Muscle of back (tissue), 13 donors: ENCODE results near the gene NELFB. TPM values are rescaled to one million over a fixed set of nuclear protein-coding genes. Genes with fewer than 3 reads are reported as not detected.
A peak's percentile ranks its signal among the peaks of the same experiment; 100 is the strongest.

Experiments used
- DNase-seq, 3 donors: peaks; one replicate each; pipeline versions ENCODE4 v3.0.0 to v3.0.0-alpha.2; 2013
- long read RNA-seq, 9 donors: transcript quantifications; one replicate each; lab custom pipeline, GENCODE V29; 2026
- polyA plus RNA-seq, 10 donors: library from polyadenylated mRNA; unstranded; fragments of 120-200 nt; gene quantifications; one replicate each; pipeline ENCODE4 v1.2.1, GENCODE V29; 2013; ENCODE audit not compliant: insufficient read length in 10 of 10

Gene NELFB
- polyA plus RNA-seq: 10 to 100 TPM; 39.3 to 55.4 (median 45.0) TPM
- long read RNA-seq, donor 1, transcript NELFB-201 (13 exons, 2,698 nt): major isoform, 13 of 13 reads
- long read RNA-seq, donor 1, partial matches to known transcripts: 0 of 13 reads
- long read RNA-seq, donor 1, other reads (novel, unspliced or antisense): 0 of 13 reads
- long read RNA-seq, donor 2, partial matches to known transcripts: 0 of 4 reads
- long read RNA-seq, donor 2, other reads (novel, unspliced or antisense): 0 of 4 reads
- long read RNA-seq, donor 3: 0 reads
- long read RNA-seq, donor 4, transcript NELFB-201 (13 exons, 2,698 nt): major isoform, 9 of 9 reads
- long read RNA-seq, donor 4, partial matches to known transcripts: 0 of 9 reads
- long read RNA-seq, donor 4, other reads (novel, unspliced or antisense): 0 of 9 reads
- long read RNA-seq, donor 5, partial matches to known transcripts: 0 of 4 reads
- long read RNA-seq, donor 5, other reads (novel, unspliced or antisense): 0 of 4 reads
- long read RNA-seq, donor 6, transcript NELFB-201 (13 exons, 2,698 nt): major isoform, 16 of 28 reads
- long read RNA-seq, donor 6, partial matches to known transcripts: 12 of 28 reads
- long read RNA-seq, donor 6, other reads (novel, unspliced or antisense): 0 of 28 reads
- long read RNA-seq, donor 7, transcript NELFB-201 (13 exons, 2,698 nt): major isoform, 10 of 10 reads
- long read RNA-seq, donor 7, partial matches to known transcripts: 0 of 10 reads
- long read RNA-seq, donor 7, other reads (novel, unspliced or antisense): 0 of 10 reads
- long read RNA-seq, donor 8, transcript NELFB-201 (13 exons, 2,698 nt): major isoform, 7 of 7 reads
- long read RNA-seq, donor 8, partial matches to known transcripts: 0 of 7 reads
- long read RNA-seq, donor 8, other reads (novel, unspliced or antisense): 0 of 7 reads
- long read RNA-seq, donor 9, partial matches to known transcripts: 0 of 1 reads
- long read RNA-seq, donor 9, other reads (novel, unspliced or antisense): 0 of 1 reads

DNA sequence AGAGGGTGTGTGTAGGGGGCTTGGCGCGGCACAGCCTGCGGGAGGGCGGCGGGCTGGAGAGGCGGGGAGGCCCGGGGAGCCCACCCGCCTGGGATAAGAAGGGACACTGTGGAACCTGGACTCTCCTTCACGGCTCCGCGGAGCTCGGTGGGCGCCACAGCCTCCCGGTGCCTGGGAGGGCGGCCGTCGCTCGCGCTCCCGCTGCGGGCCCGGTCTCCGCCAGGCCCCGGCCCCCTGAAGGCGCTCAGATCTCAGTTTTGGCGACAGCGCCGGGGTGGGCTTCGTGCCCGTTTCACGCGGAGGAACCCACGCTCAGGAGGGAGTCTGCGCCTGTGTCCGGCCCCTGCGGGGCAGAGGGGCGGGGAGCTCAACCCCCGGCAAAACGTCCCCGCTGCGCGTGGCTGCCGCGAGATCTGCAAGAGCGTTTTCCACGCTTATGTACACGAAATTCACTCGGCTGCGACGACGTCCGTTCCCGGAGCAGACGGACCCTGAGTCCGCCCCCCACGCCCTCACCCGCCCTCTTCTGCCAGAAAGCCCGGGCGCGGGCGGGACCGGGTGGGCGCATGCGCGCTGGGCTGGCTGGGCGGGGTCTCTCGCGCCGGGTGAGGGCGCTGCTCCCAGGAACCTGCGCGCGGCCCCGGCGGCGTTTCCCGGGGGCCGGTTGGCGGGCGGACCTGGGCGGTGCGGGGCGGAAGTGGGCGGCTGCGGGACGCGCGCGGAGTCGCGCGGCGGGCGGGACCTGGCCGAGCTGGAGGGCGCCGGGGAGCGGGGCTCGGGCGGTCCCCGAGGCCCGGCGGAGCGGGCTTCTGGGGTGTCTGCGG is at the start of gene NELFB:
Gene NELFB, plus strand, starts transcription at position 704 of the 824 bp plus-strand sequence.
- DNase-seq: peak; percentile 89 to 96 (median 95)

- DNase-seq: no peak
Observed at GRCh38 chr9:137206602-137207001, 48.5 kb upstream of the NELFB start.

DNA sequence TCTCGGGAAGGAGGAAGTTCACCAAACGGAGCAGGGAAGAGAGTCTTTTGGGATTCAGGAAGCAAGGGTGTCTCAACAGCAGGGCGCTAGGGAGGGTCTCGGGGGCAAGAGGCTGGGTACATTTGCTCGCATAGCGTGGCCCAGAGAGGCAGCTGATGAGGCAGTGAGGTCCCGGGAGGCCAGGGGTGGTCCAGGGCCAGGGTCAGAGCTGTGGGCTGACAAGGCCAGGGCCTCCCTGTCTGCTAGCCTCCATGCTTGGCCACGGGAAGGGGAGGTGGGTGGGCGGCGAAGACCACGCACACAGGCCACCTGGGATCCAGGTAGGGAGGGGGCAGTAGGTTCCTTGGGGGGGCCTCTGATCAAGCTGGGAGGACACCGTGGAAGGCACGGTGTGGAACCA is 43.6 kb upstream of the NELFB start:
- no peak for DNase-seq

GRCh38 chr9:137212520-137212919 is 42.6 kb upstream of the NELFB start:
- DNase-seq: no peak

GRCh38 chr9:137213160-137214060 is 41.7 kb upstream of the NELFB start:
- no peak for DNase-seq

DNA sequence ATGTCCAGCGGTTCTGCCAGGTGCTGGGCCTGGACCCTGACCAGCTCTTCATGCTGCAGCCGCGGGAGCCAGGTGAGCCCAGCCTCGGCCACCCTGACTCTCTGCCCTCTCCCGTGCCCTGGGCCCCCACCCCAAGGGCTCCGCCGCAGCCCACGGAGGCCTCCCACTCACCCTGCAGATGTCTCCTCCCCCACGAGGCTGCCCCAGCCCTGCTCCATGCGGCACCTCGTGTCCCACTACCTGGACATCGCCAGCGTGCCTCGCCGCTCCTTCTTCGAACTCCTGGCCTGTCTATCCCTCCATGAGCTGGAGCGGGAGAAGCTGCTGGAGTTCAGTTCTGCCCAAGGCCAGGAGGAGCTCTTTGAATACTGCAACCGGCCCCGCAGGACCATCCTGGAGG is 40.5 kb upstream of the NELFB start:
- DNase-seq: no peak

DNA sequence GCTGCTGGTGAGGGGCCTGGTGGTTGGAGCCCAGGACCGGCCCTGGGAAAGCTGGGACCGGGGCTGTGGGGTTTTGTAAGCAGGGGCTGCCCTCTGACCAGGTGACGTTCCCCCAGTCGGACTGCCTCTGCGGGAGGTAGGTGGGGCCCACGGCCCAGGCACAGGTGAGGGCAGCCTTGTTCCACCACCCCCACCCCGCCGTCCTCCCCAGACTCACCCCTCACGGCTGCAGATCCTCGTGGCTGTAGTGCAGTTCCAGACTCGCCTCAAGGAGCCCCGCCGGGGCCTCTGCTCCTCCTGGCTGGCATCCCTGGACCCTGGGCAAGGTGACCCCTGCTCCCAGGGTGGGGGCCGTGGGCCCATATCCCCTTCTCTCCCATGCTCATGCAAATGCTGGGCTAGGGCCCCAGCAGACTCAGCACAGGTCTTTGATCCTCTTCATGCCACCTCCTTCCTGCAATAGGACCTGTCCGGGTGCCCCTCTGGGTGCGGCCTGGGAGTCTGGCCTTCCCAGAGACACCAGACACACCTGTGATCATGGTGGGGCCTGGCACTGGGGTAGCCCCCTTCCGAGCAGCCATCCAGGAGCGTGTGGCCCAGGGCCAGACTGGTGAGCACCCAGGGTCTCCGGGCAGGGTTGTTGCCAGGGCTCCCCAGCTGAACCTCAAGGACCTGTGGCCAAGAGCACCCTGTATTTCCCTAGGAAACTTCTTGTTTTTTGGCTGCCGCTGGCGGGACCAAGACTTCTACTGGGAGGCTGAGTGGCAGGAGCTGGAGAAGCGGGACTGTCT is 39.7 kb upstream of the NELFB start:
- DNase-seq: no peak

GRCh38 chr9:137216188-137216965 is 38.8 kb upstream of the NELFB start:
- no peak for DNase-seq

DNA sequence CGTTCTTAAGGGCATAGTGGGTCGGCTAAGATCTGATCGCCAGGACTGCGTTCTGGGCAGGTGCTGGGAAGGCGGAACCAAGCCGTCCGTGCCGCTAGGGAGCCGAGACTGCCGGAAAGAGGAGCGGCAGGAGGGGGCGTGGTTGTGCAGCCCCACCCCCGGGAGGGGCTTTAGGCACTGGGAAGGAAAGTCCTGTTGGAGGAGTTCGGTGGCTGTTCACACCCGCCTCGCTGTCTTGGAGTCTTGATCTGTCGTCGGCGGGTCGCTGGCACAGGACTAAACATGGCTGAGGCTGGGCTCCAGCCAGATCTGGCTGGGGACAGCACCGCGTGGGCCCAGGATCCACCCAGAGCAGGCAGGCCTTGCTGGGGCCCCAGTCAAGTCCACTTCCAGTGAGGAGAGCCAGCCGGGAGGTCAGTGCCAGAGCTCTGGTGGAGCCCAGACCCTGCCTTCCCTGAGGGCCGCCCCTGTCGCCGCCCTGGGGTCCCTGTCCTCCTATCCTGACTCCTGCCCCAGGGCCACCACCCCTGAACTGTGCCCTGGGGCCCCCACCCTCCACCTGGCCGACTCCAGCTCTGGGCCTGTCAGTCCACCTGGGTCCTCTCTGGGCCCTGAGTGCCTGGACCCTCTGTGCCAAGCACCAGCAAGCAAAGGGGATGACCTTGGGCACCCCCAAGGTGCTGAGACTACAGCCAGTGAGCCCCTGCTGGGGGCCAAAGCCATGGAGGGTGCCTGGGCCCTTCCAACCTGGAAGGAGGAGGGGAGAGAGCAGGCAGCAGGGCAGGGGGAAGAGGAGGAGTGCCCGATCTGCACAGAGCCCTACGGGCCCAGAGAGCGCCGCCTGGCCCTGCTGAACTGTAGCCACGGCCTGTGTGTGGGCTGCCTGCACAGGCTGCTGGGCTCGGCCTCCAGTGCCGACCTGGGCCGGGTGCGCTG is 37.6 kb upstream of the NELFB start:
- DNase-seq: no peak

DNA sequence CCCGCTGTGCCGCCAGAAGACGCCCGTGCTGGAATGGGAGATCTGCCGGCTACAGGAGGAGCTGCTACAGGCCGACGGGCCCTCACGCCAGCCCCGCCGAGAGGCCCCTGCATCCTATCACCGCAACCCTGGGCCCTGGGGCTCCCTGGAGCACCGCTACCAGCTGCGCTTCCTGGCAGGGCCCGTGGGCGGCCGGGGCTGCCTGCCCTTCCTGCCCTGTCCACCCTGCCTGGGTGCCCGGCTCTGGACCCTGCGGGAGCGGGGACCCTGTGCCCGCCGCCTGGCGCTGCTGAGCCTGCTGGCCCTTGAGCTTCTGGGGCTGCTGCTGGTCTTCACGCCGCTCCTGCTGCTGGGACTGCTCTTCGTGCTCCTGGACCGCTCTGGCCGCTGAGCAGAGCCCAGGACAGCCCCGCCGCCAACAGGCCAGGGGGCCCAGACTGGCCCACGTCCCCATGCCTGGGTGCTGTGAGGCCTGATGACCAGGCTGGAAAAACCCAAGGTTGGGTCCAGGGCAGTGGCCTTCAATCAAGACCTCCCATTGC is 36.8 kb upstream of the NELFB start:
- DNase-seq: no peak

DNA sequence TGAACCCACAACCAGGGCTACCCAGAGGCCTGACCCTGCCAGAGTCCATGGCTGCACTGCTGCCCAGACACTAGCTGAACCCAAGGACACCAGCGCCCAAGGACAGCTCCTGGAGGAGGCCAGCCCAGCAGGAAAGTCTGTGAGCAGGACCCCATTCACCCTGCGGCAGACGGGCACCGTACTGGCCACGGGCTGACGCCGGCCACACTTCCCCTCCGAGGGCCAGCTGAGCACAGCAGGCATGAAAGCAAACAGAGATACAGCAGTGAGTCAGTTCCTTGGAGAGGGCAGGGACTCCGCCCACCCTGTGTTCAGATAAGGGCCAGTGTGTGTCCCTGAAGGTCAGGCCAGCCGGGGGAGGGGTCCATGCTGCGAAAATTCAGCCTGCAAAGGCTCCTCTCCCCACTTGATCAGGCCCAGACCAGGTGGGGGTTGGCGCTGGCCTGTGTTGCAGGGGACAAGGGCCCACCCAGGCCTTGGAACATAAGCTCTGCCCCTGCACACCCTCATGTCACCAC is 36.3 kb upstream of the NELFB start:
- DNase-seq: no peak

- no peak for DNase-seq
Observed at GRCh38 chr9:137219757-137220316, 35.3 kb upstream of the NELFB start.

GRCh38 chr9:137220317-137221094 is 34.6 kb upstream of the NELFB start:
- DNase-seq: no peak

- DNase-seq: no peak
Observed at GRCh38 chr9:137221095-137221505, 34.0 kb upstream of the NELFB start.

GRCh38 chr9:137221506-137222111 is 33.5 kb upstream of the NELFB start:
- DNase-seq: no peak
